DMS 273 (cell line): ENCODE data around the gene PAFAH1B2.
A peak's percentile ranks its signal among the peaks of the same experiment; 100 is the strongest.
"Not testable (repeated sequence)": the region's sequence is repeated elsewhere in the genome, so short reads cannot be mapped to it uniquely, and the experiment has no call there.

Experiments
- DNase-seq: peaks from one replicate; lab custom pipeline; 2025; ENCODE audit not compliant: unreplicated experiment; lab: John Stamatoyannopoulos, UW

Gene PAFAH1B2

DNA sequence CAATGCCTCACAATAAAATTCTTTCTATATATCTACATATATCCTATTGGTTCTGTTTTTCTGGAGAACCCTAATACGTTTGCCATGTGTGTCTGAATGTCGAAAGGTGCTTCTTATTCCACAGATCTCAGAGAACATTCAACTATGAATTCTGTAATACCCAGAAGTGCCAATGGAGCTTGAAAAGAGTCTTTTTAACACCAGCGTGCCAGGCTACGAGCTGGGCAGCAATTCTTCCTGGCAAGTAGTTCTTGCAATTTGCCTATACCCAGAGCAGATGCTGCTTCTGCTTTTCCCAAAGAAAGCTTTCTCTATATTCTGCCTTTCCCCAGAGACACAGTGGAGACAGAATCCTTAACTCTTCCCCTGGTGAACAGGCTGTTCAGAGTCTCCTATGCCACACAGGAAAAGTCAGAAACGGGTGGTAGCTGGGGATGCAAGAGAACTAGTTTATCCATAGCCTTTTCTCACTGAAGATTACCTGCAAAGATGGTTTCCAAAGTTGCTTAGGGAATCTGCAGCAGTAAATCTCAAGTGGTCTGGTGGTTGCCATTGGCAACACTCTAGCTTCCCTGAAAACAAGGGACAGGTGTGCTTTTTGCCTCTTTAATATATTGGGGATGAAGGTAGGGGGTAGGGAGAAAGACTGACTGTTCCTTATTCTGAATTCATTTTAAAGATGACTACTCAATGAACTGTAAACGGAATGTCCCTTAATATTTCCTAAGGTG is 16.8 kb upstream of the PAFAH1B2 start:
- no peak for DNase-seq

DNA sequence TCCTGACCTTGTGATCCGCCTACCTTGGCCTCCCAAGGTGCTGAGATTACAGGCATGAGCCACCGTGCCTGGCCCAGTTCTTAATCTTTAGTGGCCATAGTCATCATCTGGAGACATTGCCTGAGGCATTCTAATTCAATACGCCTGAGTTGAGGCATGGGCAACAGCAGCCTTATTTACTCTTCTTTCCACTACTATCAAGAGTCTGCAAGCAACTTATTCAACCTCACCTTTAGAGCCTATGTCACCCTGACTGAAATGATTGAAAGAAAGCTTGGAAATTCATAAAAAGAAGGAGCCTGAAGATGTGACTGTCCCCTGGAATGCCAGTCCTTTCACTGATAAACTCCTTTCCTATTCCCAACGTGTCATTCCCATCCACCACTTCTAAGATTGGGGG is 15.8 kb upstream of the PAFAH1B2 start:
- no peak for DNase-seq

DNA sequence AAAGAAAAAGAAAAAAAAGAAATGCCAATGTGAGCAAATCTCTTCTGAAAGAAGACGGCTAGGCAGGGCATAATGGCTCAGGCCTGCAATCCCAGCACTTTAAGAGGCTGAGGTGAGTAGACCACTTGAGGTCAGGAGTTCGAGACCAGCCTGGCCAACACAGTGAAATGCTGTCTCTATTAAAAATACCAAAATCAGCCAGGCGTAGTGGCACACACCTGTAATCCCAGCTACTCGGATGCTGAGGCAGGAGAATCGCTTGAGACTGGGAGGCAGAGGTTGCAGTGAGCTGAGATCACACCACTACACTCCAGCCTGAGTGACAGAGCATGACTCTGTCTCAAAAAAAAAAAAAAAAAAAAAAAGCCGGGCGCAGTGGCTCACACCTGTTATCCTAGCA is 13.7 kb upstream of the PAFAH1B2 start:
- DNase-seq = not testable (repeated sequence)

DNA sequence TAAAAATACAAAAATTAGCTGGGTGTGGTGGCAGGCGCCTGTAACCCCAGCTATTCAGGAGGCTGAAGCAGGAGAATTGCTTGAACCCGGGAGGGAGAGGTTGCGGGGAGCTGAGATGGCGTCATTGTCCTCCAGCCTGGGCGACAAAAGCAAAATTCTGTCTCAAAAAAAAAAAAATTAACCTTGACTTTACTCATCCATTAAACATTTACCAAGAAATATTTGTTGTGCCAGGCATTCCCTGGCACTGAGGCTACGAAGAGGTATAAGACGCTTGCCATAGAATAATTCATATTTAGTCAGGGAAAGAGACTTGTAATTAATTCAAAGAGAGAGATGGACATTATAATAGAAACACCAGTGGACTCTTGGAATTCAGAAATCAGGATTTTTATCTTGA is 13.2 kb upstream of the PAFAH1B2 start:
- DNase-seq = no peak

DNA sequence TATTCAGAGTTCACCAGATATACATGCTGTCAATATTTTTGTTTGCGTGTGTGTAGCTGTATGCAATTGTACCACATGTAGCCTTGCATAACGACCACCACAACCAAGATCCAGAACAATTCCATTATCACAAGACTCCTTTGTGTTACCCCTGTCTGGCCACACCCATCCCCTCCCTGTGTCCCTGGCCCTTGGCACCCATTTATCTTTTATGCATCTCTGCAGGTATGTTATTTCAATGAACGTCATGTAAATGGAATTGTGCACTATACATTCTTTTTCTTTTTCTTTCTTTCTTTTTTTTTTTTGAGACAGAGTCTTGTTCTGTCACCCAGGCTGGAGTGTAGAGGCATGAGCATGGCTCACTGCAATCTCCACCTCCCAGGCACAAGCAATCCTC is 9.7 kb upstream of the PAFAH1B2 start:
- no peak for DNase-seq

DNA sequence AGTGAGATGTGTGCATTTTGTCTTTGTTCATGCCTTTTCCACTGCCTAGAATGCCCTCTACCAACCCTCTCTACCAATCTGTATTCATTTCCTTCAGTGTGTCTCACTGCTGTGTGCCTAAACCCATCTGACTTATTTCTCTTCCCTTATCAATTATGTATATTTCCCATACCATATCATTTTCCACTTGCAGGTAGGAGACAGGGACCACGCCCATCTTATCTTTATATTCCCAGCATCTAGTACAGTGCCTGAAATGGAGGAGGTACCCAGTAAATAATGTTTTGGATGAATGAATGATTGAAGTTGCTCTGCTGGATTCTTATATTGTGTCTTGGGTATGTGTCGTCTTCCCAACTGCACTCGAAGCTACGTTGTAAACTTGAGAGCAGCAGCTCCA is 9.1 kb upstream of the PAFAH1B2 start:
- DNase-seq = not testable (repeated sequence)

DNA sequence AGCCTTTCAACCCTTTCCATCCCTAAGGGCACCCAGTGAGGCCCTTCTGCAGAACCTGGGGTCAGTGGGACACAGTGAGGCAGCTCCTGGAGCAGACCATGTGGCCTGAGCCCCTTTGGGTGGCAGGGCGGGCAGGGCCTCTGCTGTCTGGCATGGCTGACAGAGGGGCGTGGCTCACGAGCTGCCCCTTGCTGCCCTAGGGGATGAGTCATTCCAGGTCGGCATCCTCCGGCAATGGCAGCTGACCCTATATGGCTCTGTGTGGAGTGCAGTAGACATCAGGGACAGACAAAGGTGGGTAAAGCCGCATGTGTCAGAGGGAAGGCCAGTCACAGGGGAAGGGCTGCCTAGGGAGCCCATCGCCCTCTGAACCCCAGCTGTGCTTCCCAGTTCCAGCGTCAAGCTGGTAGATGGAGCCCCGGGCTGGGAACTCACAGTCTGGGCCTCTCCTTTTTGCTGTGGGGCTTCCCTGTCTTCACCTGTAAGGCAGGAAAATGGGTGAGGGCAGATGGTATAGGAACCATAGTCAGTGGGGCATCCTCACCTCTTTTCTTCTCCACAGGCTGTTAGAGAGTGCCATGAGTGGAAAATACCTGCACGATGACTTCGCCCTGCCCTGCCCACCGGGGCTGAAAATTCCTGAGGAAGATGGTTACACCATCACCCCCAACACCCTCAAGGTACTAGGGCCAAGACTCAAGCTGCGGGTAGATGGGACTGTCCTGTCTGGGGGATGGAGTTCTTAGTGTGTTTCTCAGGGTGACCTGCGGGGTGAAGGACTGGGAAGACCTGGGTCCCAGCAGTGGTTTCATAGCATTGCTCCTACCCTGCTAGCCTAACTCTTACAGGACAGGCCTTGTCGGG is 6.6 kb upstream of the PAFAH1B2 start:
- DNase-seq = not testable (repeated sequence)

DNA sequence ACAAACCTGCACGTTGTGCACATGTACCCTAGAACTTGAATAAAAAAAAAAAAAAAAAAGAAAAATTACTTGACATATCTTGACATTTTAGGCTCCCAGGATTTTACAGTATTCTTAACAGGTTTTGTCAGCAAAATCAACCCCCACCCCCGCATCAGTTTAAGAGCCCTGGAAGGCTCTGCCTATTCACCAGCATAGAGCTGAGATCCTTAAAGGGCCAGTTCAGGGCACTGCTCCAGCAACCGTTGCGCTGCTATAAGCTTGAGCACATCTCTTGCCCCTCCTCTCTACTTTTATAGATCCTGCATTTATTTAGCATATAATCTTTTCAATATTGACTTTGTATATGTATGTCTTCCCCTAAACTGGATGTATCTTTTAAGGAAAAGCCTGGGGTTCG is 697 bp upstream of the PAFAH1B2 start:
- DNase-seq = peak; percentile 61

DNA sequence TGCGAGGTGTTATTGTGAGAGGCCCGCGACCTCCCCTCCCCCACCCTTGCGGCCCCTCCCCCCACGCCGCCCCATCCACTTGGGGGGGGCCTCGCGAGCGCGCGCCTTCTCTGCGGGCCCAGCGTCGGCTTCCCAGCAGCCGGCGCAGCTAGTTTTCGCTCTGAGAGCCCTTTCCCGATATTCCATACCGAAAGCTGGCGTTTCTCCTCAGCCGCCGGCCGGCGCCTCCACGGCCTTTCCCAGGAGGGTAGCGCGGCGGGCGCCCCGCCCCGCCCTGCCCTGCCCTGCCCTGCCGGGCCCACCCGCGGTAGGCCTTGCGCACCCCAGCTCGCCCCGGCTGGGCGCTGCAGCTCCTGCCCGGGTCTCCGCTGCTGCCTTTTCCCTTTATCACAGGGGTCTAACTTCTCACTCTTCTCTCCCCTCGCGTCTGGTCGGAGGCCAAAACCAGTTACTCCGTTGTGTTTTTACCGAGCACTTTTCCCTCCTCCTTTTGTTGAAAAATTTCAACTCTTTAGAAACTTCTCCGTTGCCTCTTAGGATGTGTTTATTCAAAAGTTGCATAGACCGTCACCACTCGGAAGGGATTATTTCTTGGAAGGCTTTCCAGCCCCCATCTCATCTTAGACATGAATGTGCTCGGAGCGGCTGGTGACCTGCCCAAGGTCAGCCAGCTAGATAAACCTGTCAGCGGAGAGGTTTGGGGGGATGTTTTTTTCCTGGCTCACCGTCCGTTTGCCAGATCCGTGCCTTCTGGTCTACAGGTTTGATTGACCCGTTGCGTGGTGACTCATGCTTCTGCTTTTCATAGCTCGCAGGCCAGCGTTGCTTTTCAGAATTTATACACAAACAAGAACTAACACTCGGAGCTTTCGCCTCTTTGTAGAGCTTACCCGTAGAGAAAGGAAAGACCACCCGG is 648 bp downstream of the PAFAH1B2 start:
- DNase-seq = peak; percentile 68

DNA sequence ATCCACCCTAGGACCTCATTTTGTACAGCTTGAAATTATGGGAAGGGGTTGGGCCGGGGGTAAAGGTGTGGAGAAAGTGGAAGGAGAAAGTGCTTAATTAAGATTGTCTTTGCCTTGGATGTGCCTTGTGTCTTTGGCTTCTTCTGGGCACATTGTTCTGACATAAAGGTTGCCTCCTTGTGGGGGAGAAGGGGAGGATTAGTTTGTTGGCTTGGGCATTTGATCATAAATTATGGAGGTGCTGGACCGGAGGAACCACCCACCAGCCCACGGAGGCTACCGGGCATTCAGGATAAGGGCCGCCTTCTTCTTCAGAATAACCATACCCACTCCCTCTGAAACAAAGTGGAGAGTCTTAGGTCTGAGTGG is 1.3 kb downstream of the PAFAH1B2 start:
- peak; percentile 47 for DNase-seq

DNA sequence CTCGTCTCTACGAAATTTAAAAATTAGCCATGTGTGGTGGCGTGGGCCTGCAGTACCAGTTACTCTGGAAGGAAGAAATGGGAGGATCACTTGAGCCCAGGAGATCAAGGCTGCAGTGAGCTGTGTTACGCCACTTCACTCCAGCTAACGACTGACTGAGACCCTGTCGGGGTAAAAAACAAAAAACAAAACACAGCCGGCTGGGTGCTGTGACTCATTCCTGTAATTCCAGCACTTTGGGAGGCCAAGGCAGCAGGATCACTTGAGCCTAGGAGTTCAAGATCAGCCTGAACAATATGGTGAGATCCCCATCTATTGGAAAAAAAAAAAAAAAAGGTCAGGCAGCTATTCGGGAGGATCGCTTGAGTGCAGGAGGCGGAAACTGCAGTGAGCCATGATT is 2.4 kb downstream of the PAFAH1B2 start:
- DNase-seq = no peak

DNA sequence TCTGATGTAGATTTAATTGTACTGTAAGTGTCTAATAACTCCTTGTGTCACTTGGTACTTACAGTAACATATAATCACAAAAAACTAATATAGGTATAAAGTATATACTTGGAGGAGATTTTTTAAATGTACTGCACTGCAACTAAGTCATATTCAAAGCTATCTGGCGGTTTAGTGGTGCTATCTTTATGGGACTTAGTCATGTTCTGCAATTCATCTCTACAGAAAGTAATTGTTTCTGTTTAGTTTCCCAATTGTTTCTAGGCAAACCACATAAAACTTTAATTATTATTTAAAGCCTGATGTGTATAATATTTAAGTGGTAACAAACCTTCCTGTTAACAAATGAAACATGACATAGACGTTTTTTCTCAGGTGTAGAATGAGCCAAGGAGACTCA is 8.0 kb downstream of the PAFAH1B2 start:
- no peak for DNase-seq

DNA sequence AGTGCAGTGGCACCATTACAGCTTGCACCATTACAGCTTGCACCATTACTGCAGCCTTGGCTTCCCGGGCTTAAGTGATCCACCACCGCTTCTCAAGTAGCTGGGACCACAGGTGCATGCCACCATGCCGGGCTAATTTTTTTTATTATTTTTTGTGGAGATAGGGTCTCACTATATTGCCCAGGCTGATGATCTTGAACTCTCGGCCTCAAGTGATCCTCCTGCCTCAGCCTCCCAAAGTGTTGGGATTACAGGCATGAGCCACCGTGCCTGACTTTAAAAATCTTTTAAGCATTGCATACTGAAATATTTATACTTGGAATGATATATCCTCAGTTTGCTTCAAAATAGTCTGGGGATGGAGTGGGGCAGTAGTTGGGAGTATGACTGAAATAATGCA is 10.4 kb downstream of the PAFAH1B2 start:
- DNase-seq = no peak

DNA sequence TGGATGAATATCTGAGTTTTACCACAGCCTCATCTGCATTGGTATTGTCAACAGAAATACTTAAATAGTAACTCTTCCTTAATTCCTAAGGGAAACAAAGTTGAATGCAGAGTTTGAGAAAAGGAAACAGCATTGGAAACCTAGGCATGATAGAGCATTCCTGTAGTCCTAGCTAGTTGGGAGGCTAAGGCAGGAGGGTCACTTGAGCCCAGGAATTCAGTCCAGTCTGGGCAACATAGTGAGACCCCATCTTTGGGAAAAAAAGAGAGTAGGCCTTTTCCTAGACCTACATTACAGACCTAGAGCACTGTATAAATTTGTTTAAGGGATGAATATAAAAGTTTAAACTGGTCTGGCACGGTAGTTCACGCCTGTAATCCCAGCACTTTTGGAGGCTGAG is 13.4 kb downstream of the PAFAH1B2 start:
- DNase-seq = no peak

DNA sequence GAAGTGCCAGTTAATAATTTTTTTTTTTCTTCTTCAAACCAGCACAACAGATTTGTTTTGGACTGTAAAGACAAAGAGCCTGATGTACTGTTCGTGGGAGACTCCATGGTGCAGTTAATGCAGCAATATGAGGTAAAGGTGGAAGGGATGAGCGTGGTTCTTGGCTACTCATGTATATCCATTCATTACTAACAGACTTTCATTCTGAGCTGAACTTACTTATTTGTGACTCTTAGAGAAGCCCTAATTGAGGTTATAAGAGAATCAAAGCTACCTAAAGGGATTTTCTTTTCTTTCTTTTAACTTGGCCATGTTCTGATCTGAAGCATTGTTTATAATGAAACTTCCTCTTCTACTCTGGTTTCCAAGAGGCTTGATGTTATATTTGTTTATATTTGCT is 15.8 kb downstream of the PAFAH1B2 start:
- DNase-seq = no peak

DNA sequence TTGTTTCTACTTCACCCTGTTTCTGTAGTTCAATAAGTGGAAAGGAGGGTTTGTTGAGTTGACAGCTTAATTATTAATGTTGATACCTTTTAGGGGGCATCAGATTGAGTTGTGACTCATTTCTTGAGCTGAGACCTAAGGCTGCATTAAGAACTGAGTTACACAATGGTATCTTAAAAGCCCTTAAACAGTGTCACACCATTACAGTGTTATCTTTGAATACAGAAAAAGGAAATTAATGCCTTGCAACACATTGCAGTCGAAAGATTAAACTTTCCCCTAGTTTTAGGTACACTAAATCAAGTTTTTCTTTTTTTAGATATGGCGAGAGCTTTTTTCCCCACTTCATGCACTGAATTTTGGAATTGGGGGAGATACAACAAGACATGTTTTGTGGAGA is 16.7 kb downstream of the PAFAH1B2 start:
- DNase-seq = no peak

DNA sequence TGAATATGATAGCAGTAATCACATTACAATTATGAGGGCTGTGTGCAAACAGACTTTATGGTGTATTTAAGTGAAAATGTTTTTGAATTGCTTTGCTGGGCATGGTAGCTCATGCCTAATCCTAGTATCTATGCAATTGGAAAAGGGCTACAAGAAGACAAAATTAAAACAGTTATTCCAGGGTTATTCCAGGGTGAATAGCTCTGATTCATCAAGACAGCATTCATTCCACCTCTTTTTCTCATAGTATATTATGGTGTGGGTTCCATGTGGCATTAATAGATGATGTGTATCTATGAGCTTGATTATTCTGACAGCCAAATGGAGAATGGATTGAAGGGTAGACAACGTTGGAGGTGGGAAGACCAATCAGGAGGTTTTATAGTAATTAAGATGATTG is 22.4 kb downstream of the PAFAH1B2 start:
- DNase-seq = no peak

DNA sequence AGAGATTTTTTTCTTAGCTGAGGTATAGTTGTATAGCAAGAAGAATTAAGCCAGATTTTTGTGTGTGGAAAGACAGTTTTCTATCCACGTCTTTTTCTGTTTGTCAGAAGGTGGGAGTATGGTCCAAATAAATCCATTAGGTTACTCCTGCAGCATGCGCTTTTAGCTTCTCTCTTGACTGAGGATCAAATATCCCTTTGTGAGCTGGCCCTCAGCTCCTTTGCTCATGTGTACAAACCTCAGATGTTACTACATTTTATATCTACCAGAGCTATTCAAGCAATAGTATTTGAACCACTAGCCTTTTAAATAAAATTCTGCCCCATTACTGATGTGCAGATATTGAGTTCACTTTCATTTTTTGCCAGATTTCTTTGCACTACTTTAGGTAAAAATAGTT is 25.6 kb downstream of the PAFAH1B2 start:
- DNase-seq = no peak

DNA sequence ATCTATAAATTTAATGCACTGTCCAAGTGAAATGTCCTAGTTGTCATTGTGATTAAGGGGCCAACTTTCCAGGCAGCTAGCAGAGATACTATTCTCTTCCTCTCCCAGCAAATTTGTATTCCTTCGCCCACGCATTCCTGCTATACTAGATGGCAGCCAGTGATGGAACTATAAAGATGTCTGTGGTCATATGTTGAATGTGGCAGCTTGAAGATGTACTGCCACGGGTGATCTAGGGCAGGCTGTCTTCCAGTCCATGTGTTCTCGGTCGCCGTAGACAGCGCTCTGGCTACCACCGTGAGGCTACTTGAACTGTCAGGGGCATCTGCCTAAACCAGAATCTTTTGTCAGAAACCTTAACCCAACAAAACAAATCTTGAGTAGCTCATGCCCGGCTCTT is 26.1 kb downstream of the PAFAH1B2 start:
- DNase-seq = no peak

DNA sequence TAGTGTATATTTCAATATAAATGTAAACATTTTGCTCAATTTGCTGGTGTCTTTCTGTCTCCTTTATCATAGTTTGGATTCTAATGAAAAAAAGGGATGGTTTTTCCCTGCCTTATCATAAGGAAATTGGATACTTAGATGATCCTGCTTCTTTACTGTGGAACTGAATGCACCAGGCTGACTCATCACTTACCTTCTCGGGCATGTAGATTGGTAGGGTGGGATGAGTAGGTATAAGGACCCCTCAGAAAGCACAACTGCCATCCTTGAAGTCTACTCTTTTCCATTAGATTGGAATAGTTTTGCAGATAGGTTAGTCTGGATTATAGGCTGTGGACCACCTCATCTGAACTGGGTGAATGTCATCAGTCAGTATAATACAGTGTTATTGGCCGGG is 26.9 kb downstream of the PAFAH1B2 start:
- DNase-seq = no peak

DNA sequence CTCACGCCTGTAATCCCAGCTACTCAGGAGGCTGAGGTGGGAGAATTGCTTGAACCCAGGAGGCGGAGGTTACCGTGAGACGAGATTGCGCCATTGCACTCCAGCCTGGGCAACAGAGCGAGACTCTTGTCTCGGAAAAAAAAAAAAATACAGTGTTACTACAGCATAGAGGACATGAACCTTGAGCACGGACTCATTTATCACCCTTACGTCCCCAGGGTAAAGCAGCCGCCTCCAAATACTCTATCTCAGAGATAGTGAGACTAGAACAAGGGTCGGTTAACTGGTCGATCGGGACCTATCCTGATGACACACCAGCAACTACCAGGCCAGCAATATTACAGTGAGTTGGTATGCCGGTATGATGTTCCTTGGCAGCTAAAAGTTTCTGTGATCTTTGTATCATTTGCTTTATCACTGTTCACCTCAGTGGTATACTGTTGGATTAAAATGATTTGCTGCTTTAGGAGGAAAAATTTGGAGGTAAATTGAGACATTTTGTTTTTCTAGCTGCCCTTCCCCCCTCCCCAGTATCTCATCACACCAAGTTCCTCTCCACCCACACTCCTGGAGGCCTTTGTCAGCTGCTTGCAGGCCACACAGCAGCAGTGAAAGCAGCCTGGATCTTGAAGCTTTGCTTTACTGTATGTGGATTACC is 27.4 kb downstream of the PAFAH1B2 start:
- DNase-seq = no peak
